HL-60 (cell line): ENCODE data around the gene LRRC72.

ENCODE experiments used
- CTCF ChIP-seq: IDR thresholded peaks from one replicate; pipeline ENCODE4 v1.5.1; 2011; ENCODE audit warnings: low read length, control low read depth, inconsistent platforms; ENCODE audit not compliant: insufficient read depth
- GABPA ChIP-seq: IDR thresholded peaks from 2 replicates; pipeline ENCODE4 v1.6.1; 2012; ENCODE audit warnings: low read depth
- TF ChIP-seq, protein P1 (sequence below): IDR thresholded peaks from 2 replicates; pipeline ENCODE4 v1.6.1; 2012; ENCODE audit warnings: low read depth; ENCODE audit not compliant: insufficient replicate concordance

DNA sequence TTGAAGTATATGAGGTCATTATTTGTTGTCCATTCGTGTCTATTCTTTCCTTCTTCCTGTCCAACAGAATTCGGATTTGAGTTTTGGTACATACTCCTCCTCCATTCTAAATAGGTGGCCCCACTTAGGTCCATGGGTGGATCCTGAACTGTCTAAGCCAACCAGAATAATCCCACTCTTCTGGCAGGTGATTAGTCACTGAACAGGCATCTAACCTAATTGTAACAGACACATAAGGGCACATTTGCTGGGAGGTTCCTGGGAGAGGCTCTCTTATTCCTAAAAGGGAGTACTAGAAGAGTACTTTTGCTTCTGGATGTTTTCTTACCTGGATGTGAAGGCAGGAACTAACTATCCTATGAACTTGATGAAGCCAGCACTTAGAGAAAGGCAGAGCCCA lies 16.8 kb downstream of the LRRC72 start:
- no peak for TF ChIP-seq CTCF
- TF ChIP-seq, protein P1, sequence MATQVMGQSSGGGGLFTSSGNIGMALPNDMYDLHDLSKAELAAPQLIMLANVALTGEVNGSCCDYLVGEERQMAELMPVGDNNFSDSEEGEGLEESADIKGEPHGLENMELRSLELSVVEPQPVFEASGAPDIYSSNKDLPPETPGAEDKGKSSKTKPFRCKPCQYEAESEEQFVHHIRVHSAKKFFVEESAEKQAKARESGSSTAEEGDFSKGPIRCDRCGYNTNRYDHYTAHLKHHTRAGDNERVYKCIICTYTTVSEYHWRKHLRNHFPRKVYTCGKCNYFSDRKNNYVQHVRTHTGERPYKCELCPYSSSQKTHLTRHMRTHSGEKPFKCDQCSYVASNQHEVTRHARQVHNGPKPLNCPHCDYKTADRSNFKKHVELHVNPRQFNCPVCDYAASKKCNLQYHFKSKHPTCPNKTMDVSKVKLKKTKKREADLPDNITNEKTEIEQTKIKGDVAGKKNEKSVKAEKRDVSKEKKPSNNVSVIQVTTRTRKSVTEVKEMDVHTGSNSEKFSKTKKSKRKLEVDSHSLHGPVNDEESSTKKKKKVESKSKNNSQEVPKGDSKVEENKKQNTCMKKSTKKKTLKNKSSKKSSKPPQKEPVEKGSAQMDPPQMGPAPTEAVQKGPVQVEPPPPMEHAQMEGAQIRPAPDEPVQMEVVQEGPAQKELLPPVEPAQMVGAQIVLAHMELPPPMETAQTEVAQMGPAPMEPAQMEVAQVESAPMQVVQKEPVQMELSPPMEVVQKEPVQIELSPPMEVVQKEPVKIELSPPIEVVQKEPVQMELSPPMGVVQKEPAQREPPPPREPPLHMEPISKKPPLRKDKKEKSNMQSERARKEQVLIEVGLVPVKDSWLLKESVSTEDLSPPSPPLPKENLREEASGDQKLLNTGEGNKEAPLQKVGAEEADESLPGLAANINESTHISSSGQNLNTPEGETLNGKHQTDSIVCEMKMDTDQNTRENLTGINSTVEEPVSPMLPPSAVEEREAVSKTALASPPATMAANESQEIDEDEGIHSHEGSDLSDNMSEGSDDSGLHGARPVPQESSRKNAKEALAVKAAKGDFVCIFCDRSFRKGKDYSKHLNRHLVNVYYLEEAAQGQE = no peak
- TF ChIP-seq GABPA = no peak
